A673 (cell line): Measurements from ENCODE around the gene CDH23.

Experiments used
- EZH2 ChIP-seq: fragments of 200-600 bp; sonication (generic); IDR thresholded peaks from 2 replicates; pipeline ENCODE4 v1.6.1; 2017; ENCODE audit warnings: borderline replicate concordance, low read depth, mild to moderate bottlenecking, mixed read lengths, antibody characterized with exemption, low read length; ENCODE audit not compliant: poor library complexity, severe bottlenecking
- TF ChIP-seq, protein P1 (sequence below): fragments of 300-800, 200-600 bp; sonication (generic); conservative IDR thresholded peaks from 2 replicates; pipeline ENCODE4 v1.5.1; 2017; ENCODE audit warnings: low read depth, mild to moderate bottlenecking, antibody characterized with exemption, low read length, moderate library complexity, mixed read lengths

- TF ChIP-seq EZH2, result no peak
- TF ChIP-seq, protein P1, sequence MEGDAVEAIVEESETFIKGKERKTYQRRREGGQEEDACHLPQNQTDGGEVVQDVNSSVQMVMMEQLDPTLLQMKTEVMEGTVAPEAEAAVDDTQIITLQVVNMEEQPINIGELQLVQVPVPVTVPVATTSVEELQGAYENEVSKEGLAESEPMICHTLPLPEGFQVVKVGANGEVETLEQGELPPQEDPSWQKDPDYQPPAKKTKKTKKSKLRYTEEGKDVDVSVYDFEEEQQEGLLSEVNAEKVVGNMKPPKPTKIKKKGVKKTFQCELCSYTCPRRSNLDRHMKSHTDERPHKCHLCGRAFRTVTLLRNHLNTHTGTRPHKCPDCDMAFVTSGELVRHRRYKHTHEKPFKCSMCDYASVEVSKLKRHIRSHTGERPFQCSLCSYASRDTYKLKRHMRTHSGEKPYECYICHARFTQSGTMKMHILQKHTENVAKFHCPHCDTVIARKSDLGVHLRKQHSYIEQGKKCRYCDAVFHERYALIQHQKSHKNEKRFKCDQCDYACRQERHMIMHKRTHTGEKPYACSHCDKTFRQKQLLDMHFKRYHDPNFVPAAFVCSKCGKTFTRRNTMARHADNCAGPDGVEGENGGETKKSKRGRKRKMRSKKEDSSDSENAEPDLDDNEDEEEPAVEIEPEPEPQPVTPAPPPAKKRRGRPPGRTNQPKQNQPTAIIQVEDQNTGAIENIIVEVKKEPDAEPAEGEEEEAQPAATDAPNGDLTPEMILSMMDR, result no peak
These were observed 247.2 kb downstream of the CDH23 start for GRCh38 chr10:71643904-71644303.
